Astrocyte (in vitro differentiated cells and primary cell): ENCODE results near the gene PPP3CA.

Source experiments
- CTCF ChIP-seq: IDR thresholded peaks from 2 replicates; pipeline ENCODE4 v1.5.1; 2011; ENCODE audit warnings: low read depth, mild to moderate bottlenecking, inconsistent platforms, low read length, moderate library complexity; ENCODE audit not compliant: insufficient read depth
- EZH2 ChIP-seq: IDR thresholded peaks from 2 replicates; pipeline ENCODE4 v1.6.1; 2012; ENCODE audit warnings: mild to moderate bottlenecking, low read length, inconsistent platforms; ENCODE audit not compliant: insufficient read depth

- TF ChIP-seq CTCF (no peak), EZH2 (no peak)
Observed at GRCh38 chr4:101337688-101338087, 9.6 kb downstream of the PPP3CA start.
